Fibroblast of pulmonary artery (primary cell): ENCODE results near the gene PRICKLE3.

Experiments
- DNase-seq: peaks from one replicate; pipeline ENCODE4 v3.0.0-alpha.2; 2010; ENCODE audit warnings: low read depth
- H3K4me3 ChIP-seq: replicated peaks from 2 replicates; pipeline ENCODE4 v1.5.1; 2011; ENCODE audit warnings: low read depth, mild to moderate bottlenecking, control low read depth, low read length, moderate library complexity
- CTCF ChIP-seq: IDR thresholded peaks from 2 replicates; pipeline ENCODE4 v1.5.1; 2011; ENCODE audit warnings: mild to moderate bottlenecking, control low read depth, low read length, inconsistent platforms; ENCODE audit errors: missing control alignments

Gene PRICKLE3

GRCh38 chrX:49214416-49214815, 28.2 kb upstream of the PRICKLE3 start:
- DNase-seq, result no peak
- no peak for TF ChIP-seq CTCF
- no peak overlapping the region for H3K4me3 ChIP-seq

- no peak overlapping the region for H3K4me3 ChIP-seq
- no peak for DNase-seq
- TF ChIP-seq CTCF, result no peak
Observed at GRCh38 chrX:49212861-49213260, 26.7 kb upstream of the PRICKLE3 start.

- no peak for TF ChIP-seq CTCF
- H3K4me3 ChIP-seq, result no peak overlapping the region
- no peak for DNase-seq
Observed at GRCh38 chrX:49212209-49212608, 26.0 kb upstream of the PRICKLE3 start.

GRCh38 chrX:49211074-49211473, 24.9 kb upstream of the PRICKLE3 start:
- TF ChIP-seq CTCF, result no peak
- H3K4me3 ChIP-seq, result no peak overlapping the region
- no peak for DNase-seq

GRCh38 chrX:49210406-49210805, 24.2 kb upstream of the PRICKLE3 start:
- no peak overlapping the region for H3K4me3 ChIP-seq
- no peak for TF ChIP-seq CTCF
- no peak for DNase-seq

GRCh38 chrX:49209434-49210251, 23.5 kb upstream of the PRICKLE3 start:
- H3K4me3 ChIP-seq, result no peak overlapping the region
- TF ChIP-seq CTCF, result no peak
- DNase-seq, result no peak

- DNase-seq, result no peak
- no peak overlapping the region for H3K4me3 ChIP-seq
- no peak for TF ChIP-seq CTCF
Observed at GRCh38 chrX:49208399-49208798, 22.2 kb upstream of the PRICKLE3 start.
